HG03135 (cell line): Measurements from ENCODE around the gene SCAMP4.

Experiments
- ATAC-seq: cut with Tn5 transposase; IDR thresholded peaks from one replicate; pipeline ENCODE4 v1.9.1; 2021; ENCODE audit warnings: mild to moderate bottlenecking, moderate library complexity; ENCODE audit not compliant: unreplicated experiment

SCAMP4 gene

DNA sequence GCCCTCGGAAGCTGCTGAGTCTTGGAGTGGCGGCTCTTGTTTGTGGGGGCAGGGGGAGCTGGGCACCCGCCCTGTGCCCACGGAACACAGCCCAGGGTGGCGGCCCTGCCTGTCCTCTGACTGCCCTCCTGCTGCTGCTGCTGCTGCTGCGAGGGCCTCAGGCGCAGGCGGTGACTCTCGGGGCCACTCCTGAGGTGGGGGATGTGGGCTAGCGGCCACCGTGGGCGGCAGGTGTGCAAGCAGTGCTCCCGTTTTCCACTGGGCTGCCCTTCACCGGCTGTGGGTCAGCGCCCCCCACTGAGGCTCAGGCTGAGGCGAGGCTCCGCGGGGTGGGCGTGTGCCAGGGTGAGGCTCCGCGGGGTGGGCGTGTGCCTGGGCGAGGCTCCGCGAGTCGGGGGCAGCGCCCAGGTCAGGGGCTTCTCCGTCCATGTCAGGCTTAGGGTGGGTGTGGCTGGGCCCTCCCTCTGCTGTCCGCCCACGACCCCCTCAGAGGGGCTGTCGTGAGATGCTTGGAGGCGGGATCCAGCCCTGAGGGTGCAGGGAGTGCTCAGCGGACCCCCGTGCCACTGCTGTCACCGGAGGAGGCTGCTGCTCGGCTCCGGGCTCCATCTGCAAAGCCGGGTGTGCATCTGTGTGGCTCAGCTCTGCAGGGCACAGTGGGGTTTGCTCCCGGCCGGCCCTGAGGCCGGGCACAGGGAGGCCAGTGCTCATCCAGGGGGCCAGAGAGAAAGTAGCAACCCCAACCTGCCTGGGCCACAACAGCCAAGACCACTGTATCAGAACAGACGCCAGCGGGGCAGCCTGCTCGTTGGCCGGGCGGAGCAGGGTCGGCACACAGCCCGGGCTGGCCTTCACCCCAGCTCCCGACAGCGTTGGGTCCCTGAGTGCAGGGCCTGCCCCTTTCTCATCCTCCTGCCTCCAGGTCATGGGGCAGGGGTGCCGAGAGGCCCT is 50.2 kb downstream of the SCAMP4 start:
- no peak for ATAC-seq

DNA sequence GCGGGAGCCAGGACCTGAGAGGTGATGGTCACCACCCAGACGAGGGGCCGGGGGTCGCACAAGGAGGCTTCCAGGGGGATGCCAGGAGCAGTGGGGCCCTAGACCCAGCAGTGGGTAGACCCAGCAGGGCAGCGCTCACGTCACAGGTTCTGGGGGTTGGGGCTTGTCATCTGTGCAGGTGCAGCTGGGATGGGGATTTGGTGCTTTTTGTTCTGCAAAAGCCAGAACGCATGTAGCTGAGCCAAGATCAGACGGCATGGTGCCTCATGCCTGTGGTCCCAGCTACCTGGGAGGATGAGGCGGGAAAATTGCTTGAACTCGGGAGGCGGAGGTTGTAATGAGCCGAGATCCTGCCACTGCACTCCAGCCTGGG is 50.9 kb downstream of the SCAMP4 start:
- ATAC-seq = no peak

DNA sequence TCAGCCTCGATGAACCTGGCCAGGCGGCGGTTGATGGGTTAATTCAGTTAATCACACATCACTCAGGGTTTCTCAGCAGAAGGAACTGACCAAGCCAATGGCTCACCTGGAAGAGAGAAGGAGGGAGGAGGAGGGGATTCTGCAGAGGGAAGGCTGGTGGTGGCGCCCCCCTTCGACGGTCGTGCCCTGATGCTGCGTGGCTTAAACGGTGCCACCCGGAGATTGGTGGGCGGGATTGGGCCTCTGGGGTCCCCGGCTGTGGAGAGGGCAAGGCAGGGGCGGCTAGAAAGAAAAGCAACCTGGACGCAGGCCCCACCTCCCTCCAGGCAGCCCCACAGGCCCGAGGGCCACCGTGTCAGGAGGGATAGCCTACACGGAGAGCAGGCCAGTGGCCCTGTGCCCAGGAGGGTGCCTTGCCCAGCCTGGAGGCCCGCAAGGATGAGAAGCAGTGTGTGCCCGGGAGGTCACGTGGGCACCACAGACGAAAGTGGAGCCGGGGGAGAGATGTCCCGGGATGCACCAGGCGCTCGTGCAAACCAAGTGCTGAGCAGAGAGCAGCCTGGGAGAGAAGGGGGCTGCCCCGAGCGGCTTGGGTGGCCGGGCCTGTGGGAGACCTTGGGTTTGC is 51.8 kb downstream of the SCAMP4 start:
- no peak for ATAC-seq

DNA sequence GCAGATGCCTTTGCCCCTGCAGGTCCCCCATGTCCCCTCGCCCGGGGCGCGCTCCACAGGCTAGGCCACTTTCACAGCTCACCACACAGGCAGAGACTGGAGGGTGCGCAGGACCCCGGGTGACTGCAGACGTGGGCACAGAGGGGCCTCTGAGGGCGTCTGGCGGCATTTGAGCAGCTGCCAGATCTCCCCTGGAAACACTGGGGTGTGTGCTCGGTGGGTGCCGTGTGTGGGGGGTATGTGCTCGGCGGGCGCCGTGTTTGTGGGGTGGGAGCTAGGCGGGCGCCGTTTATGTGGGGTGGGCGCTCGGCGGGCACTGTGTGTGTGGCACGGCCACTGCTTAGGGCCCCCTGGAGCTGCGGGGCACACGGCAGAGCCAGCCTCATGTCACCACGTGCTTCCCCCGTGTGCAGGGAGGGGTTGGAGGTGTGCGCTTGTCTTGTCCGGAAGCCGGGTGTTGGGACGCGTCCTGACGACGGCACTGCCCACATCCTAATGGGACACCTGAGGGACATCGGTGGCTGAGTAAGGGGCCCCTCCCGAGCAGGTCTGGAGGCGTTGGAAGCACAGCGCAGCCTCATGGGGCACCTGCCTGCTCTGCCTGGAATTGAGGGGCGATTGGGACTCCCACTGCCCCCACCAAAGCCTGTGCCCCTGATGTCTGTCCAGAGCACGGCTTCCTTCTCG is 52.5 kb downstream of the SCAMP4 start:
- no peak for ATAC-seq

DNA sequence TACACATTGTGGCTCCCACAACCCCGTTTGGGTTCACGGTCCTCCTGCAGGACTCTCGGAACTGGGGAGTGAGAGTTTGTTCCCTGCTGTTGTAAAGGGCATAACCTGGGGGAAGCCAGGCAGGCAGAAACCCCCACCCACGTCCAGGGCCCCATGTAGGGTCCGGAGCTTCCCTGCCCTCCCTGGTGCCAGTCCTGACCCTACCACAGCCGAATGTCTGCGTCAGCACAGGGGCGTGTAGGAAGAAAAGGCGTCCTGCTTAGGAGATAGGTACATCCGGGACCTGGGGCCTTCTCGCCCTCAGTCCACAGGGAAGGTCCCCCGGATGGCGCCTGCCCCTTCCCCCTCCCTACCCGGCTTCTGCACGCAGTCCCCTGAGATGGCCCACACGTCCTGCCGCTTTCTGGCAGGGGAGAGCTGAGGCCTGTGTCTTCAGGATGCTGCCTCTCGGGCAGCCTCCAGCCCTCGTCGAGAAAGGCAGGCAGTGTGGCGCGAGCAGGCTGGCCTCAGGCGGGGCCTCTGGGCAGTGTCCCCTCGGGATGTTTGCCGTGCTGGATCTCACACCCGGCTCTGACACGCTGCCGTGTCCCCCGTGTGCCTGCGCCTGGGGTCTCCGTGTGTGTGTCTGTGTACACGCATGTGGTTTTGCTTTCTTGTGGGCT is 54.9 kb downstream of the SCAMP4 start:
- ATAC-seq = no peak

DNA sequence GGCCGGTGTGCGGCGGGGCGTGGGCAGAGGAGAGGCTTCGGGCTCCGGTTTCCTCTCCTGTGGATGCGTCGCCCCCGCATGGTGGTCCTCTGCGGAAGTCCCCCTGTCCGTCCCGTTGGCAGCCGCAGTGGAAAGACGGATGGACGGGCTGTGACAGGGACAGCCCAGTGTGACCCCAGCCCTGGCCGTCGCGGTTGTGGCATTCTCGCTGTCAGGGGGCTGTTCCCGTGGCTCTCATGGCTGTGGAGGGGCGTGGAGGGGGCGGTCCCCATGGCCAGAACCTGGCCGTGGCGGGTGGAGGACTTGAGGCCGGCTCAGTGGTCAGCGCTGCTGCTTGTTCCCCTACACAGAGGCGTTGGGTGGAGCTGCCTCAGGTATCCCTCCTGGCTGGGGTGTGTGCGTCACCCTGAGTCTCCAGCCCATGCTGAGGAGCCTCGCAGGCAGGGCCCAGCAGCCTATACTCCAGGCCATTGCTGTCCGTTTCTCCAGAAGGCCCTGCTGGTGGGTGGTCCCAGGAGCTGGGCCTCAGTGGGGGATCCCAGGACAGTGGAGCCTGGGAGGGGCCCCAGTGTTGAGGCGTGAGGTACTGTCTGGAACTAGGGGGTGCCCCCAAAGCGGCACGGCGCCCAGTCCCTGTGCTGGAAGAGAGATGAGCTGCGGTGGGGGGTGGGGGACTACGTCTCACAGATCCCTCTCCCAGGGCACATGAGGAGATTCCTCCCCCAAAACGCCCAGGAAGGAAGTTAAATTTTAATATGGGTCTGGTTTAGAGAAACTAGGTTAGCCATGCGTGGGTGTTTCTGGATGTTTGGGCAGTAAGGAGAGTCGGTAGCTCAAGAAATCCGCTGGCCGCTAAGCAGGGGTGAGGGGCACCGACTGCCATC is 56.0 kb downstream of the SCAMP4 start:
- no peak for ATAC-seq

DNA sequence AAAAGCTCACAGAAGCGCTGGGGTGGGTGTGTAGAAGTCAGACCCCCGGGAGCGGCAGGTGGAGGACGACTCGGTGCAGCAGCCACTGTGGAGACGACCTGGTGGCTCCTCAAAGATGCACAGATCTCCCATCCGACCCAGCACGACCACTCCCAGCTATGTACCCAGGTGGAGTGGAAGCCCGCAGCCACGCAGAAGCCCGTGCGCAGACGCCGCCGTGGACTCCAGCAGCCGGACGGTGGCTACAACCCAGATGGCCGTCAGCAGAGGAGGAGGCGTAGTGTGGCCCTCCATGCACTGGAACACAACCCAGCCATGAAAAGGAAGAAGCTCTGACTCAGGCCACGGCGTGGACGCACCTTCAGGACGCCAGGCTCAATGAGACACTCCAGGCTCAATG is 57.5 kb downstream of the SCAMP4 start:
- ATAC-seq = no peak

DNA sequence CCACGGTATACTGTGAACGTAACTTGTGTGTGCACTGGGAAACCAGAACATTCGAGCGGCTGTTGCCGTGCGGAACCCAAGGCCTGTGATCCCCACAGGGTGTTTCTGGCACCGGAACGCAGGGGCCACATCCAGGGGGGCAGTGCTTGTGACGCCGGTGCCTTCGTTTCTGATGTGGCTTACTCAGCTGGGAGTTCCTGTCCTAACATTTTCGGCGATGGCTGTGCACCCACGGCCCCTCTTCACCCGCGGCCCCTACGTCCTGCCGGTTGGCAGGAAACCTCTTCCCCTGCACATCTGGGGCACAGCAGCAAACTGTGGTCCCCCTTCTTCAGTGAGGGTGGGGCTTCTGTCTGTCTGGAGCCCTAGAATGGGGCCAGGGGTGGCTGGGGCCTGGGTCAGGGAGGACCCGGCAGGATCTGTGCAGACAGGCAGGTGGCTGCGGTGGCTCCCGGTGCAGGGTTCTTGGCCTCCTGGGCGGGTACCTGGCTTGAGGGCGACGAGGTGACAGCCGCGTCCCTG is 61.9 kb downstream of the SCAMP4 start:
- no peak for ATAC-seq

DNA sequence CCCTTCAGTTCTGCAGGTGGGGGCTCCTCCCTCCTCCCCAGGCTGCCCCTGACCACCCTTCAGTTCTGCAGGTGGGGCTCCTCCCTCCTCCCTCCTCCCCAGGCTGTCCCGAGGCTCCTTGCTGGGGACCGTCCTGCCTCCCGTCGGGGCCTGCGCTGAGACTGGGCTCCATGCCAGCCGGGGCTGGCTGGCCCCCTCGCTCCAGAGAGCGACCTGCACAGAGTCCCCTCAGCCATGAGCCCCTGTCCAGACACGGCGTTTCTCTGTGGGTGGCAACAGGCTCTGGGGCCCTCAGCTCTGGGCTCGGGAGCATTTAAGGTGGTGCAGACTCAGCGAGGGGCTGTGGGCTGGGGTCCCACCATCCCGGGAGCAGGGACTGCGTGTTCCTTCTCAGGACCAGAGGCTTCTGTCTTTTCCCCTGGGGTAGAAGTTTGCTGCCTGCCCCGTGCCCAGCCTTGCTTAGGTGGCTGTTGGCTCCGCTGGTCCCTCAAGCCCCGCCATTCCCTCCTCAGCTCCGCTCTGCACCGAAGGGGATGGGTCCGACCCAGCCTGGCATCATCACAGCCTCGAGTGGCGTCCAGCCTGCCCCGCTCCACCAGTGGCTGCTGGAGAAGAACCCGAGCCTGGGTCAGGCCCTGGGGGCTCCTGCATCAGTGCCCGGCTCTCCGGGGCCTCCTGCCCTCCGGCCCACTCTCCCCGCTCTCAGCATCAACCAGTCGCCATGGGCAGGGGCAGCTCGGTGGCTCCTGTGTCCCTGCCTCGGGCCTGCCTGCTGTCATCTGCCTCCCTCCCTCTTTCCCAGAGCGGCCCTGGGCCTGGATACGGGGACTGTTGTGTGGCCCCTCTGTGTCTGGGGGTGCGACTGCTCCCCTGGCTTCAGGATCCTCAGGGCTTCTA is 63.3 kb downstream of the SCAMP4 start:
- no peak for ATAC-seq

DNA sequence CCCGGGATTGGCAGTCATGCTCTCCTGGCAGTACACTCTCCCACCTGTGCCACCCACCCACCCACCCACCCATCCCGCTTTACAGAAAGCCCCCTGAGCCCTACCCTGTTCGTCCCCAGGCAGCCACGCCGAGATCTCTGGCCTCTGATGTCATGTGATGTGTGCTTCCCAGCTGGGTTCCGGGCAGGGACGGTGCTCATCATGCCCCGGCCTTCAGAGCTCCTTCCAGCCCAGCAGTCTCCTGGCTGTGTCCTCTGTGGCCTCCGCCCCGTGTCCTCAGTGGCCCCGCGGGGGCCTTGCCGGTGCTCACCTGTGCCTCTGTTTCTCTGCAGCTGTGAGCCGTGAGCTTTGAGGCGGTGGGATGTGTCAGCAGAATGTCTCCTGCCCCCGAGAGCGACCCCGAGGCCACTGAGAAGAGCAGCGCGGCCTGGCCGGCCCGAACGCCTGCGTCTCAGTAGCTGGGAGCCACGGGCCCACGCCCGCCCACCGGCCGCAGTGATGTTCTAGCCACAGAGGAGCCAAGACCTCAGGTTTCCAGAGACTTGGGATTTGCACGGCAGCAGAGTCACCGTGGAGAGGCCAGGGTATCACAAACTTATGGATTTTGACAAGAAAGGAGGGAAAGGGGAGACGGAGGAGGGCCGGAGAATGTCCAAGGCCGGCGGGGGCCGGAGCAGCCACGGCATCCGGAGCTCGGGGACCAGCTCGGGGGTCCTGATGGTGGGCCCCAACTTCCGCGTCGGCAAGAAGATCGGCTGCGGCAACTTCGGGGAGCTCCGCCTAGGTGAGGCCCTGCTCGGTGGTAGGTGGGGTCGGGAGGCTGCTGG is 64.2 kb downstream of the SCAMP4 start:
- no peak for ATAC-seq

DNA sequence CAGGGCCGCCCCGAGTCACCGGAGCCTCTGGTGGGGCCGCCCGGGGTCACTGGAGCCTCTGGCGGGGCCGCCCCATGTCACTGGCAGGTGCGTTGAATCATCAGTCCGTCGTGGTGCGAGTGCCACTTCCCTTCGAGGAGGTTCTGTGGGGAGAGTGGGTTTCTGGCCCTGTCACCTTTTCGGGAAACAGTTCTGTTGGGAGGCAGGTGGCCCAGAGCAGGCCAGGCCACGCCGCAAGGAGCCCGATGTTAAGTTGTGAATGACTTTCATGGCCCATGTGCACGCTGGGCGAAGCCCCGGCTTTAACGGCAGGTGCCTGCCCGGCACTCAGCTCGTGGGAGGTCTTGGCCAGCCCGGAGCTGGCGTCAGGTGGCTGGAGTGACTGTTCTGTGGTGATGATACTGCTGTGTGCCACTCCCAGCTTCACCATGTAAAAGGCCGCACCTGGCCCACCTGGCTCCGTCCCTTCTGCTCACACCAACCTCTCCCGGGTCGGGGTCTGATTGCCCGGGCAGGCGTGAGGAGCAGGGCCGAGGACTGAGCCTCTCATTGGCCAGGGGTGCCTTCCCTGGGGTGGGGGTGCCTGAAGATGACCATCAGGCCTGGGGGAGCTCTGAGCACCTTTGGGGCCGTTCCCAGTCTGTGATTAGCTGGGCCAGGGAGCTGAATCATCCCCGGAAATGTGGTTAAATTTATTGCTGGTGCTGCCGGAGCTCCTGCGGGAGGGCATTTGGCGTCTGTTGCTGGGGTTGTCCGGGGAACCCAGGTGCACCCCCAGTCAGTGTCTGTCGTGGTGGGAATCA is 65.0 kb downstream of the SCAMP4 start:
- ATAC-seq = no peak

DNA sequence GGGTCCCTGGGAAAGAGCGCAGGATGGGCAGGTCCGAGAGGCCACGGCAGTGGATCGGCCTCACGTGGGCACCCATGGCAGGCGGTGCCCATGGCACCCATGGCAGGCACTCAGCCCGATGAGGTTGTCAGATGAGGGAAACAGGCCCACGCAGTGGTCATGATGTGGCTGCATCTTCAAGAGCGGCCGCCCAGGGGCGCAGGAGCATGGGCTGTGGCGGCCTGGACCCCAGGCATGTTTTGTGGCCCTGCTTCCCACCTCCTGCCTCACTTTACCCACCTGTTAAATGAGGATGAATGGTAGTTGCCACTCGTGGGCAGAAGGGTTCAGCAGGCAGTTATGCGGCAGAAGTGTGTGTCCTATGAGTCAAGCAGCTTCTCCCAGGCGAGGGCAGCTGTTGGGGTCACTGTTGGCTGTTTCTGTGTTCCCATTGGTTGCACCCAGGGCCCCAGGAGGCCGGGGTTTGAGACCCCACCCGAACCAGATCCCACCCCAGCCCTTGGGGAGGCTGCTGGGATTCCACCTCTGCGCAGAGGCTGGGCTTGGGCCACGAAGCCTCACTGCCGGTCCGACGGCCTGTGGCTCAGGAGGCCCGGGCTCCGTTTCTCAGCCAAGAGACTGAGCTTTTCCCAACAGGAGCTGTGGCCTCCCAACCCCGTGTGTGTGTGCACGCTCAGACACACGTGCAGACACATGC is 65.8 kb downstream of the SCAMP4 start:
- no peak for ATAC-seq

DNA sequence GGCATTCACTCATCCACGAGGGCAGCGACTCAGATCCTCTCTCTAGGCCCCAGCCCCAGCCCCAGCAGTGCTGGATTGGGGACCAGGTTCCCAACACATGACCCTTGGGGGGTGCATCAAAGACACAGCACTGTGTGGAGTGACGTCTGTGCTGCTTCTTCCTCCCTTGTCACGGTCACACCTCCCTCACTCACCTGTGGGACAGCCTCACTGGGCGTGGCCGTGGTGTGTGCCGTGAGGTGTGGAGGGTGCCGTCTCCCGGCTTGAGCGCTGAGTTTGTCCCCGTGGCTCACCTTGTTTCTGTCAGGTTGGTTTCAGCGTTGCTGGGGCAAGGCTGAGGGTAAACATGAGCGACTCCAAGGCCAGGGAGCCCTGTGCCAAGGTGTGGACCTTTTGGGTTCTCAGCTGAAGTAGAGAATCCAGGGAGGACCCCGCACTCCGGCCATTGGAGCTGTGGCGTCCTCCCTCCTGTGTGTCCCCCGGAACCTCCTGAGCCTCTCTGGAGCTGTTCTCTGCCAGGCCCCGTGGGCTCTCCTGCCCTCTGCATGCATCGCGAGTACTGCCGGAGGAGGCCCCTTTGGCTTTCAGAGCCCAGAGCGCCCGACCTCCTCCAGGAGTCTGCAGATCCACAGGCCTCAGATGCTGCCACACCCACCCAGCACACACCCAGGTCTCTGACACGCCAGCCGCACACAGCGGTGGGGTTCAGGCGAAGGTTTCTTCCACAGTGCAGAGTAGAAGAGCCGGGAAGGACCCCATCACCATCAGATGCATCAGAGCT is 69.4 kb downstream of the SCAMP4 start:
- ATAC-seq = no peak

DNA sequence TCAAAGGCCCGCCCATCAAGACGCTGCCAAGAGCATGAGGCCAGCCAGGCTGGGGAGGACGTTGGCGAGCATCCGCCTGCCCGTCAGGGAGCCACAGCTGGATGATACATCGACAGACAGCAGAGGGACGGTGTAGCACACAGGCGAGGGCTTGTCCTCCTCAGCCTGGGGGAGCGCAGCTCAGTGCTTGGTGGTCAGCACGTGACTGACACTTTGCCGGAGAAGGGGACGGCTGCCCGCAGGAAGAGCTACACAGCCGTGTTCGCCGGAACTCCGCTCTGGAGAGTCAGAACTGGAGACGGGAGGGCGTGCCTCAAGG is 69.9 kb downstream of the SCAMP4 start:
- ATAC-seq = no peak
